Erythroblast (primary cell): Measurements from ENCODE around the gene CIC.

ENCODE experiments used
- GATA1 ChIP-seq: IDR thresholded peaks from 2 replicates; pipeline ENCODE4 v1.6.1; 2011; ENCODE audit warnings: low read depth, mild to moderate bottlenecking, control low read depth, low read length, moderate library complexity
- POLR2A ChIP-seq: IDR thresholded peaks from 2 replicates; pipeline ENCODE4 v1.6.1; 2011; ENCODE audit warnings: mild to moderate bottlenecking, low read length

DNA sequence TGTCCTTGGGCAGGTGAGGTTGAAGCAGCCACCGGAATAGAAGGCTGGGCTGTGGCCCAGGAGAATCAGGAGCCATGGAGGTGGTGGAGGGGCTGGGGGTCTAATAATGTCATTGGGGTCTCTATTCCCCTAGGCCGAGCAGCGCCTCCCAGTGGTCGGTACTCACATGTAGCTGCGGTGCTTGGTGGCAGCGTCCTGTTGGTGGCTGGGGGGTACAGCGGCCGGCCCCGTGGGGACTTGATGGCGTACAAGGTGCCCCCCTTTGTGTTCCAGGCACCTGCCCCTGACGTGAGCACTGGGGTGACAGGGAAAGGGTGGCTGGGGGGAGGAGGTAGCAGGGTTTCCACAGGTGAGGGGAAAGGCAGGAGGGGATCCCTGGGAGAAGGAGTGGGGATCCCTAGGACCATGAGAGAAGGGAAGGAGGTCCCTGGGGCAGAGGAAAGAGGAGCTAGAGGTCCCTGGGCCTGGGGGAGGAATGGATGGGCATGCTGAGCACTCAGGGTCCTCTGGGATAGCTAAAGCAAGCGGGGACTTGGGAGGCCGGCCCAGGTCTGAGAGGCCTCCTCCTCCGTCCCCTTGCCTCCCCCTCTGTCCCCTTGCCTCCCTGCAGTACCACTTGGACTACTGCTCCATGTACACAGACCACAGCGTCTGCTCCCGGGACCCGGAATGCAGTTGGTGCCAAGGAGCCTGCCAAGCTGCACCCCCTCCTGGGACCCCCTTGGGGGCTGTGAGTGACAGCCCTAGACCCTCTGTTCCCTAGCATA, 74.5 kb downstream of the CIC start:
- TF ChIP-seq POLR2A = no peak
- no peak for TF ChIP-seq GATA1
